A549 (cell line): ENCODE data around the gene KCTD21. TPM values are rescaled to one million over a fixed set of nuclear protein-coding genes. Genes with fewer than 3 reads are reported as not detected.

Source experiments
- ATAC-seq, 2 experiments: fragments of 200-7000 bp in 1 of 2; fragments of >200 bp in 1 of 2; cut with Nextera tagmentation in 1 of 2; cut with Tn5 transposase in 1 of 2; 3 replicates each; pipeline versions ENCODE4 v1.8.0 to v1.9.1; 2018 to 2020; ENCODE audit warnings: mild to moderate bottlenecking in 1 of 2, moderate library complexity in 1 of 2
- CTCF ChIA-PET: fragments of 300-600 bp; sonication (Branson Sonifier 250); formaldehyde crosslinking; extraction: SDS; loops from one replicate; lab custom pipeline; 2021; ENCODE audit warnings: antibody characterized with exemption, inconsistent platforms; lab: Yijun Ruan, JAX
- POLR2A ChIA-PET: fragments of 350-600 bp; formaldehyde crosslinking; extraction: SDS; loops from one replicate; lab custom pipeline; 2021; ENCODE audit warnings: antibody characterized with exemption, inconsistent platforms; lab: Yijun Ruan, JAX
- DNase-seq, 2 experiments: peaks; one replicate each; pipeline versions ENCODE4 v3.0.0 to v3.0.0-alpha.2; 2011 to 2016; ENCODE audit warnings: low read depth in 1 of 2, low spot score in 1 of 2
- FAIRE-seq: peaks from 2 replicates; lab custom pipeline; 2011; peaks lifted over from hg19 to GRCh38; lab: Jason Lieb, UNC
- H3K27ac ChIP-seq, 2 experiments: fragments of >200 bp; sonication (Bioruptor Twin); formaldehyde crosslinking; 3 replicates each; pipeline ENCODE4 v1.5.1; 2016 to 2017
- H3K4me1 ChIP-seq: fragments of >200 bp; sonication (Bioruptor Twin); formaldehyde crosslinking; 3 replicates; pipeline ENCODE4 v1.6.1; 2016
- H3K4me2 ChIP-seq: fragments of >200 bp; sonication (Bioruptor Twin); formaldehyde crosslinking; 3 replicates; pipeline ENCODE4 v1.6.1; 2016
- H3K4me3 ChIP-seq: fragments of >200 bp; sonication (Bioruptor Twin); formaldehyde crosslinking; 3 replicates; pipeline ENCODE4 v1.5.1; 2016
- H3K9me3 ChIP-seq: fragments of >200 bp; sonication (Bioruptor Twin); formaldehyde crosslinking; 3 replicates; pipeline ENCODE4 v1.6.1; 2016
- BCL3 ChIP-seq: fragments of >200 bp; sonication (Bioruptor Twin); formaldehyde crosslinking; IDR thresholded peaks from 3 replicates; pipeline ENCODE4 v1.6.1; 2016
- CEBPB ChIP-seq, 2 experiments: fragments of >200 bp in 1 of 2; sonication (Bioruptor Twin) in 1 of 2; formaldehyde crosslinking in 1 of 2; IDR thresholded peaks; 2 replicates each; pipeline ENCODE4 v1.6.1; 2012 to 2016
- E2F6 ChIP-seq: IDR thresholded peaks from 2 replicates; pipeline ENCODE4 v1.6.1; 2012; ENCODE audit warnings: low read depth, borderline replicate concordance
- EHF ChIP-seq: fragments of 250-450 bp; sonication (Bioruptor Pico); IDR thresholded peaks from 2 replicates; pipeline ENCODE4 v1.5.0; 2020; ENCODE audit warnings: mild to moderate bottlenecking
- FOSB ChIP-seq: fragments of 250-450 bp; sonication (Bioruptor Pico); IDR thresholded peaks from 2 replicates; pipeline ENCODE4 v1.5.0; 2020; ENCODE audit warnings: mild to moderate bottlenecking, moderate library complexity
- FOSL2 ChIP-seq, 2 experiments: fragments of 450-650 bp in 1 of 2; fragments of >200 bp in 1 of 2; sonication (Bioruptor Twin) in 1 of 2; formaldehyde crosslinking; IDR thresholded peaks; 2 replicates each; pipeline versions ENCODE4 v1.5.0 to v1.6.1; 2016 to 2020; ENCODE audit warnings: mild to moderate bottlenecking in 1 of 2, moderate library complexity in 1 of 2
- FOXS1 ChIP-seq: fragments of 250-450 bp; sonication (Bioruptor Pico); IDR thresholded peaks from 2 replicates; pipeline ENCODE4 v1.5.0; 2020; ENCODE audit warnings: mild to moderate bottlenecking, moderate library complexity
- GATA3 ChIP-seq: IDR thresholded peaks from 2 replicates; pipeline ENCODE4 v1.6.1; 2012; ENCODE audit warnings: borderline replicate concordance
- HEYL ChIP-seq: fragments of 250-450 bp; sonication (Bioruptor Pico); IDR thresholded peaks from 2 replicates; pipeline ENCODE4 v1.8.0; 2021; ENCODE audit warnings: mild to moderate bottlenecking, moderate library complexity
- HMGXB4 ChIP-seq: fragments of 250-450 bp; sonication (Bioruptor Pico); IDR thresholded peaks from 2 replicates; pipeline ENCODE4 v1.5.0; 2021; ENCODE audit warnings: mild to moderate bottlenecking, moderate library complexity, borderline replicate concordance
- HOXB13 ChIP-seq: fragments of 250-450 bp; sonication (Bioruptor Pico); IDR thresholded peaks from 2 replicates; pipeline ENCODE4 v1.5.0; 2020; ENCODE audit warnings: low read depth, mild to moderate bottlenecking, moderate library complexity
- KDM1A ChIP-seq: fragments of 200-600 bp; sonication (generic); IDR thresholded peaks from 2 replicates; pipeline ENCODE4 v1.6.1; 2016; ENCODE audit warnings: low read depth, mild to moderate bottlenecking
- MAZ ChIP-seq: fragments of 150-350 bp; IDR thresholded peaks from 2 replicates; pipeline ENCODE4 v1.6.1; 2014; ENCODE audit warnings: antibody characterized with exemption, low read depth, low read length, borderline replicate concordance
- NR3C1 ChIP-seq: fragments of >200 bp; sonication (Bioruptor Twin); formaldehyde crosslinking; IDR thresholded peaks from 3 replicates; pipeline ENCODE4 v1.6.1; 2017
- PBX3 ChIP-seq: IDR thresholded peaks from 2 replicates; pipeline ENCODE4 v1.6.1; 2012
- PHF8 ChIP-seq: fragments of 200-600 bp; sonication (generic); IDR thresholded peaks from 2 replicates; pipeline ENCODE4 v1.6.1; 2016; ENCODE audit warnings: low read depth, mild to moderate bottlenecking, antibody characterized with exemption, moderate library complexity, borderline replicate concordance
- RAD21 ChIP-seq, 2 experiments: fragments of >200 bp in 1 of 2; sonication (Bioruptor Twin) in 1 of 2; formaldehyde crosslinking in 1 of 2; IDR thresholded peaks in 1 of 2; conservative IDR thresholded peaks in 1 of 2; 2 replicates in 1 of 2; 3 replicates in 1 of 2; pipeline ENCODE4 v1.6.1; 2012 to 2018; ENCODE audit warnings: inconsistent platforms in 1 of 2
- RARB ChIP-seq: fragments of 250-450 bp; sonication (Bioruptor Pico); IDR thresholded peaks from 2 replicates; pipeline ENCODE4 v1.8.0; 2021; ENCODE audit warnings: mild to moderate bottlenecking, moderate library complexity
- RCOR1 ChIP-seq: fragments of 150-350 bp; IDR thresholded peaks from 2 replicates; pipeline ENCODE4 v1.6.1; 2014; ENCODE audit warnings: antibody characterized with exemption, low read length, low read depth
- REST ChIP-seq: fragments of 200-600 bp; sonication (generic); IDR thresholded peaks from 2 replicates; pipeline ENCODE4 v1.6.1; 2016; ENCODE audit warnings: antibody characterized with exemption, mild to moderate bottlenecking, moderate library complexity
- RFX5 ChIP-seq: fragments of 450-650 bp; IDR thresholded peaks from 2 replicates; pipeline ENCODE4 v1.7.1; 2014; ENCODE audit warnings: antibody characterized with exemption, mild to moderate bottlenecking, moderate library complexity
- RNF2 ChIP-seq: fragments of 200-600 bp; sonication (generic); IDR thresholded peaks from 2 replicates; pipeline ENCODE4 v1.6.1; 2016; ENCODE audit warnings: low read depth, mild to moderate bottlenecking, antibody characterized with exemption, moderate library complexity, borderline replicate concordance
- SREBF2 ChIP-seq: fragments of 450-650 bp; IDR thresholded peaks from 2 replicates; pipeline ENCODE4 v1.6.1; 2014; ENCODE audit warnings: mild to moderate bottlenecking, moderate library complexity
- TFCP2L1 ChIP-seq: fragments of 250-450 bp; sonication (Bioruptor Pico); IDR thresholded peaks from 2 replicates; pipeline ENCODE4 v1.5.0; 2021; ENCODE audit warnings: mild to moderate bottlenecking
- ZFP36 ChIP-seq: fragments of 450-650 bp; IDR thresholded peaks from 2 replicates; pipeline ENCODE4 v1.6.1; 2014; ENCODE audit warnings: borderline replicate concordance; ENCODE audit not compliant: partially characterized antibody
- ZNF302 ChIP-seq: fragments of 250-450 bp; sonication (Bioruptor Pico); IDR thresholded peaks from 2 replicates; pipeline ENCODE4 v1.9.0; 2021; ENCODE audit warnings: inconsistent platforms, mild to moderate bottlenecking, moderate library complexity
- WGBS: methylation state at CpG from one replicate; pipeline ENCODE4 v1.1.6; 2017; ENCODE audit errors: missing lambda C conversion rate; 5-methylcytosine and 5-hydroxymethylcytosine counted together
- polyA plus RNA-seq, 4 experiments: library from polyadenylated mRNA; depleted of rRNA in 3 of 4; stranded (reverse); fragments of >200 nt; fragmentation: RNase III in 1 of 4; extraction: RNeasy Plus Mini Kit Qiagen cat#74134 plus additional on column Dnase treatment in 1 of 4; gene quantifications; 2 replicates in 3 of 4; 3 replicates in 1 of 4; pipeline ENCODE4 v1.2.3, GENCODE V29; 2011 to 2017
- TF ChIP-seq, protein P1 (sequence below): fragments of >200 bp; sonication (Bioruptor Twin); formaldehyde crosslinking; IDR thresholded peaks from 2 replicates; pipeline ENCODE4 v1.6.1; 2016
- TF ChIP-seq, protein P2 (sequence below): fragments of 450-650 bp; IDR thresholded peaks from 2 replicates; pipeline ENCODE4 v1.6.1; 2014; ENCODE audit warnings: antibody characterized with exemption

KCTD21 gene
- polyA plus RNA-seq, 2 of the 4 experiments (the other 2 are of a cell fraction), result 5.9 to 7.2 TPM

DNA sequence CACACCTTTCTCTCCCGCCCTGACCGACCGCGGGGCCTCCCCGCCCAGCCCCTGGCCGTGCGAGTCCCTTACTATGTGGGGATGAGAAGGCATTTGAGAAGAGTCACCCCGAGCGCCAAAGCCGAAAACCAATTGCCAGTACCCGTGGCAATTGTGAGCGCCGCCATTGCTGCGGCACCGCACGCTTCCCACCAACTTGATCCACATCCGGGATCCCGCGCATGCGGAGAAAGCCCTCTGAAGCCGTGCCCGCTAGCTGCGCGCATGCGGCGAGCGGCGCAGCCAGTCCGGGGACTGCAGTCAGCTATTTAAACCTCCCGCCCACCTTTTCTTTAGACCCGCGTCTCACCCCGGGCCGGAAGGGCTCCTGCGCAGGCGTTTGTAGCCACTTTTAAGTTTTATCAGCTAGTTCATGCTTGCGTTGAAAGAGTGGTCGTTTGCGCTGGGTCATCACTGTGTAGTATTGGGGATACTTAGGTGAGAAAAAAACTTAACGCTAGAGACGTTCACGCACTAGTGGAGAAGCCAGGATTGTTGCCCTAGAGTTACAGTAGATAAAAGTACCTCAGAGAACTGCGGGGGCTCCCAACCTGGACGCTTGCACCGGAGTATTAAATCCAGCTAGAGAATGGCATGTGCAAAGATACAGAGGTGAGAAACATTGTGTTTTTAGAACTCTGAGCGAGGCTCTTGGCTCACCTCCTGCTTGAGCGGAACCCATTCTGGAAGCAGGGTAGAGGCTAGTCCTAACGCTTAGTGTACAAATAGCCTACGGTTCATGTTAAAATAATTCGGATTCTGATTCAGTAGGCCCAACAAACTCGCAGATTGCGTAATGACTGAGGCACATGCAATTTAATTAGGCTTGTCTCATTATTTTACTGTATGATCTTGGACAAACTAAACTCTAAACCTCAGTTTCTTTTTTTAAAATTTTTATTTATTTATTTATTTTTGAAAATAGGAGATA is 48.7 kb downstream of the KCTD21 start, which contains the start of gene ALG8:
Gene ALG8 (minus strand): TSS at position 205 of the 970 bp plus-strand sequence. CDS start 38 bp downstream, at position 167.
- FAIRE-seq (no peak), DNase-seq (peak; percentile 95 to 99), ATAC-seq (peak; percentile 98 to 99)
- ChIA-PET POLR2A (interaction anchor here (1.0 to 1.7 kb wide), 8 partner anchors 10 to 506 kb away, joined by 3 to 9 read pairs (median 8); partner anchors contain the start of genes GAB2, INTS4, KCTD21 and NARS2), CTCF (interaction anchor here (0.9 to 2.5 kb wide), 4 partner anchors 9 to 426 kb away, joined by 3 to 15 read pairs (median 4); no protein-coding TSS in a partner anchor)
- peaks cover 16% of the 10 kb centered on the region; the same call in 1 of the 3 replicates for H3K4me1 ChIP-seq
- 6% methylated on average over 47 of the region's 52 CpGs for WGBS
- H3K27ac ChIP-seq, result peak within 1 kb of the TSS; percentile 80 to 93
- H3K9me3 ChIP-seq, result no peaks in the 10 kb centered on the region
- H3K4me3 ChIP-seq, result peak within 1 kb of the TSS; percentile 65
- H3K4me2 ChIP-seq, result peak within 1 kb of the TSS; percentile 78
- TF ChIP-seq HMGXB4 (CRISPR knock-in tag), result no peak
- TF ChIP-seq, protein P1, sequence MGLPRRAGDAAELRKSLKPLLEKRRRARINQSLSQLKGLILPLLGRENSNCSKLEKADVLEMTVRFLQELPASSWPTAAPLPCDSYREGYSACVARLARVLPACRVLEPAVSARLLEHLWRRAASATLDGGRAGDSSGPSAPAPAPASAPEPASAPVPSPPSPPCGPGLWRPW, result no peak
- TF ChIP-seq MAZ, result no peak
- TF ChIP-seq NR3C1, result no peak
- peak; percentile 74 to 85; a peak in 3 of 4 replicates for TF ChIP-seq CEBPB (IDR thresholded peaks at IDR 0.05)
- TF ChIP-seq GATA3, result no peak
- TF ChIP-seq FOSL2 (IDR thresholded peaks at IDR 0.05), result no peak
- no peak for TF ChIP-seq FOSL2 (CRISPR knock-in tag; IDR thresholded peaks at IDR 0.05)
- TF ChIP-seq ZNF302 (CRISPR knock-in tag), result no peak
- TF ChIP-seq HEYL (CRISPR knock-in tag), result no peak
- TF ChIP-seq RNF2, result no peak
- no peak for TF ChIP-seq HOXB13
- no peak for TF ChIP-seq TFCP2L1
- no peak for TF ChIP-seq SREBF2
- peak; percentile 89; the same call in 1 of the 2 replicates for TF ChIP-seq PHF8
- TF ChIP-seq RFX5, result no peak
- TF ChIP-seq, protein P2, sequence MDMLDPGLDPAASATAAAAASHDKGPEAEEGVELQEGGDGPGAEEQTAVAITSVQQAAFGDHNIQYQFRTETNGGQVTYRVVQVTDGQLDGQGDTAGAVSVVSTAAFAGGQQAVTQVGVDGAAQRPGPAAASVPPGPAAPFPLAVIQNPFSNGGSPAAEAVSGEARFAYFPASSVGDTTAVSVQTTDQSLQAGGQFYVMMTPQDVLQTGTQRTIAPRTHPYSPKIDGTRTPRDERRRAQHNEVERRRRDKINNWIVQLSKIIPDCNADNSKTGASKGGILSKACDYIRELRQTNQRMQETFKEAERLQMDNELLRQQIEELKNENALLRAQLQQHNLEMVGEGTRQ, result 0 out of 2 replicates have a peak, but pooled peaks have one; percentile 26
- TF ChIP-seq PBX3, result no peak; the same call in 1 of the 2 replicates
- TF ChIP-seq ZFP36, result no peak
- TF ChIP-seq E2F6, result peak; percentile 98
- TF ChIP-seq FOXS1 (CRISPR knock-in tag), result no peak
- no peak for TF ChIP-seq RARB
- no peak for TF ChIP-seq FOSB
- TF ChIP-seq EHF (CRISPR knock-in tag), result no peak
- TF ChIP-seq KDM1A, result no peak
- no peak for TF ChIP-seq RCOR1
- TF ChIP-seq REST, result no peak
- TF ChIP-seq RAD21 (conservative IDR thresholded peaks at IDR 0.05 in 1 of 2, IDR thresholded peaks at IDR 0.05 in 1 of 2), result no peak
- peak; percentile 83; the same call in 2 of the 3 replicates for TF ChIP-seq BCL3
